Left lung (tissue), 10 donors: ENCODE data around the gene NRN1L. TPM values are rescaled to one million over a fixed set of nuclear protein-coding genes. Genes with fewer than 3 reads are reported as not detected.
A peak's percentile ranks its signal among the peaks of the same experiment; 100 is the strongest.

Source experiments
- ATAC-seq: fragments of 200-7000 bp; cut with Tn5 transposase; one replicate; pipeline ENCODE4 v1.9.1; 2020; ENCODE audit warnings: moderate library complexity
- DNase-seq, 4 donors: peaks; one replicate each; pipeline ENCODE4 v3.0.0-alpha.2; 2013 to 2020
- H3K27ac ChIP-seq, 2 donors: fragments of 200-600 bp; sonication (generic) in 1 of 2; one replicate each; pipeline versions ENCODE4 v1.5.0 to v1.8.0; 2020 to 2021
- H3K27me3 ChIP-seq, 2 donors: fragments of 200-600 bp; sonication (generic) in 1 of 2; one replicate each; pipeline versions ENCODE4 v1.5.0 to v1.8.0; 2020 to 2021
- H3K36me3 ChIP-seq, 2 donors: fragments of 200-600 bp; sonication (generic) in 1 of 2; one replicate each; pipeline versions ENCODE4 v1.5.0 to v1.8.0; 2020 to 2021
- H3K4me1 ChIP-seq, 2 donors: fragments of 200-600 bp; one replicate each; pipeline ENCODE4 v1.8.0; 2021
- H3K4me3 ChIP-seq, 2 donors: fragments of 200-600 bp; sonication (generic) in 1 of 2; one replicate each; pipeline versions ENCODE4 v1.5.0 to v1.8.0; 2020 to 2021; ENCODE audit warnings: mild to moderate bottlenecking in 1 of 2
- H3K9me3 ChIP-seq, 2 donors: fragments of 200-600 bp; sonication (generic) in 1 of 2; one replicate each; pipeline versions ENCODE4 v1.5.0 to v1.8.0; 2020 to 2021
- CTCF ChIP-seq, 2 donors: fragments of 200-600 bp; sonication (generic) in 1 of 2; IDR thresholded peaks; one replicate each; pipeline versions ENCODE4 v1.5.0 to v1.8.0; 2021; ENCODE audit warnings: antibody characterized with exemption in 2 of 2
- intact Hi-C, 2 donors: fragments of 100-400 bp; cut with DNase I; formaldehyde crosslinking; loops; one replicate each; pipeline versions ENCODE4 v1.11.2 to v1.14.2; 2022
- polyA plus RNA-seq, 6 donors: library from polyadenylated mRNA; unstranded; fragments of 120-200 nt; gene quantifications; one replicate each; pipeline ENCODE4 v1.2.1, GENCODE V29; 2013; ENCODE audit not compliant: insufficient read length in 6 of 6
- total RNA-seq, 2 donors: library from RNA; stranded (reverse); fragmentation: NEBNext Ultra II Directional; extraction: Animal tissue kit (Norgen Biotek cat#: 25700); gene quantifications; one replicate each; pipeline ENCODE4 v1.2.1, GENCODE V29; 2021
- donor health status: DM: no; HTN: yes; CAD: no.
- donor health status: DM: no; HTN: no; CAD: no.

NRN1L gene
- total and polyA plus RNA-seq, 8 donors, result 1.1 to 2.6 (median 1.9) TPM; not detected in 1

DNA sequence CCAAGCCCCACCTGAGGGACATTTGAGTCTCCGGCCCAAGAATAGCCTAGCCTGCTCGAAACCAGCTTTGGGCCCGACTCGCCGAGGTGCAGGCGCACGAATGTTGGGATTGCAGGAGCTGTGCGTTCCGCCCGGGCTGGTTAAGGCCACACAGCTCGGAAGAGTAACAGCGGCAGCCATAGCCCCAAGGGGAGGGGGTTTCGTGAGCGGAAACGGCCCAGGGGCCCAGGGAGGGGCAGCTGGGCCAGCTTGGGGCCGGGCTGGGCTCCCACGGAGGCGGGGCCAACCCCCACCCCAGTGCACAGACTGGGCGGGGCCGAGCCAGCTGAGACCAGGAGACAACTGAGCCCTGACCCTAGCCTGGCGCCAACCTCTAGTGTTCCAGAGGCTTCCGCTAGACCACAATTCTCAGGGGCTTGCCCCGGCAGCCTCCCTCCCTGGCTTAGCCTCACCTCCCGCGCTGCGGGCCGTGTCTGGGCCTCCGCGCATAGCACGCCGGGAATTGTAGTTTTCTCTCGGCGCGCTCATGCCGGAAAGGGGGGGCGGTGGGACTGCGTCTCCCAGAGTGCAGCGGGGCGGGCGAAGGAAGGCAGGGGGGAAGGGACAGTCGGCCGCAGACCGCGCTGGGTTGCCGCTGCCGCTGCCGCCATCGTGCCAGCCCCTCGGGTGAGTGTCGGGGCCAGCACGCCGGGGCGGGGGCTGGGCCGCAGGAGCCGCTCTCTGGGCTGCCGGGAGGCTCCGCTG, 38.2 kb upstream of the NRN1L start, which contains the start of gene NUTF2:
Gene NUTF2 (plus strand): TSS at position 614 of the 744 bp plus-strand sequence. CDS start 18,198 bp downstream, outside the sequence.
- Histone ChIP-seq H3K9me3 (no peaks in the 10 kb centered on the region), H3K27ac (peak within 1 kb of the TSS; percentile 95 to 96), H3K27me3 (no peaks in the 10 kb centered on the region), H3K36me3 (no peaks in the 10 kb centered on the region), H3K4me3 (peak within 1 kb of the TSS; percentile 98), H3K4me1 (peaks cover 41 to 64% of the 10 kb centered on the region in 2 donors)
- no peak for TF ChIP-seq CTCF (IDR thresholded peaks at IDR 0.05)
- peak; percentile 95 to 97 (median 97) for DNase-seq
- peak; percentile 86 for ATAC-seq
- intact Hi-C loops, result no loop called here

DNA sequence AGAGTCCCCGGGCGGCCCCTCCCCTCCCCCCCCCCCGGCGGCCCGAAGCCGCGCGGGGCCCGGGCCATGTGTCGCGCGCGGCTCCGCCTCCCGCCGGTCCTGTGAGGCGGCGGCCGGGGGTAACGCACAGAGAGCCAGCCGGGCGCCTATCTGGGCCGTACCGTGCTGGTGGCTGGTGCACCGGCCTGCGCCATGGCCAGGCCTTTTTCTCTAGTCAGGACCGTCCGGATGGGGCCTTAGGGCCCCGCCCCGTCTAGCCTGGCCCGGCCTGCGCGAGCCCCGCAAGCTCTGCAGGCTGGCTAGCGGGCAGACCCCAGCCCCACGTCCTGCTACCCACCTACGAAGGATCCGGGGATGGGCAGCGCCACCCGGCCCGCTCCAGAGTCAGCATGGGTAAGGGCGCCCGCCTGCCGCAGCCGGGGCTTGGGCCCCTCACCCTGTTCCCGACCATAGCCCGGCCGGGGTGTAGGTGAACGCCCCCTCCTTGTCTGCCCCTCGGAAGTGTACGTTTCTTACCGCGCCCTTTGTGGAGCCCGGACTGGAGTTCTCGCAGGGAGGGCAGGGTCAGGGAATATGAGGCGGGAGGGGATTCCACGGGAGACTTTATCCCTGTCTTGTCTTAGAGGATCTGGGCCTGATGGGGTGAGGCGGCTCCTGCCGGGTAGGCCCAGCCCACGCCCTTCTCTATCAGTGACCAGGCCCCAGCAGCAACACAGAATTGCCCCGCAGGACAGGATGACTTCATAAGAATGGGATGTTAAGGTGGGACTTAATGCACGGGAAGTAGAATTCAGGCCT, 37.4 kb upstream of the NRN1L start, which contains the start of gene CENPT:
Gene CENPT (minus strand): TSS at position 630 of the 798 bp plus-strand sequence. CDS start 13,834 bp downstream, outside the sequence.
- Histone ChIP-seq H3K27me3 (no peaks in the 10 kb centered on the region), H3K9me3 (no peaks in the 10 kb centered on the region), H3K4me1 (peaks cover 41 to 61% of the 10 kb centered on the region in 2 donors), H3K4me3 (peak within 1 kb of the TSS; percentile 98), H3K36me3 (peaks cover 0 to 5% of the 10 kb centered on the region in 2 donors), H3K27ac (peak within 1 kb of the TSS; percentile 95 to 96)
- TF ChIP-seq CTCF (IDR thresholded peaks at IDR 0.05), result peak in 1 of 2 donors; percentile 6
- ATAC-seq (peak; percentile 68), DNase-seq (peak in 3 of 4 donors; percentile 57 to 91 (median 58))
- intact Hi-C loops, result no loop called here

DNA sequence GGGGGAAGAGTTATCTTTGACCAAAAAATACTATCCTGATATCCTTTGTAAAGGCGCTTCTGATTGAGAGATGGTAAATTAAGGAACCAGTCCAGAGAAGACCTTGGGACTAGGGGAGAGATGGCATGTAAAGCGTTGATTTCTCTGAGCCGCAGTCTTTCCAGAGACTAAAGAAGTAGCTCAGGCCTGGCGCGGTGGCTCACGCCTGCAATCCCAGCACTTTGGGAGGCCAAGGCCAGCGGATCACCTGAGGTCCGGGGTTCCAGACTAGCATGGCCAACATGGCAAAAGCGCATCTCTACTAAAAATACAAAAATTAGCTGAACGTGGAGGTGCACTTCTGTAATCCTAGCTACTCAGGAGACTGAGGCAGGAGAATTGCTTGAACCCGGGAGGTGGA, 36.6 kb upstream of the NRN1L start:
- Histone ChIP-seq H3K27ac (peak overlapping the region in 1 of 2 donors; percentile 95), H3K4me3 (peak overlapping the region; percentile 98), H3K4me1 (peaks cover 40 to 56% of the 10 kb centered on the region in 2 donors), H3K36me3 (peaks cover 0 to 5% of the 10 kb centered on the region in 2 donors), H3K9me3 (no peaks in the 10 kb centered on the region), H3K27me3 (no peaks in the 10 kb centered on the region)
- no peak for ATAC-seq
- no peak for DNase-seq
- intact Hi-C loops, result no loop called here
- no peak for TF ChIP-seq CTCF (IDR thresholded peaks at IDR 0.05)

DNA sequence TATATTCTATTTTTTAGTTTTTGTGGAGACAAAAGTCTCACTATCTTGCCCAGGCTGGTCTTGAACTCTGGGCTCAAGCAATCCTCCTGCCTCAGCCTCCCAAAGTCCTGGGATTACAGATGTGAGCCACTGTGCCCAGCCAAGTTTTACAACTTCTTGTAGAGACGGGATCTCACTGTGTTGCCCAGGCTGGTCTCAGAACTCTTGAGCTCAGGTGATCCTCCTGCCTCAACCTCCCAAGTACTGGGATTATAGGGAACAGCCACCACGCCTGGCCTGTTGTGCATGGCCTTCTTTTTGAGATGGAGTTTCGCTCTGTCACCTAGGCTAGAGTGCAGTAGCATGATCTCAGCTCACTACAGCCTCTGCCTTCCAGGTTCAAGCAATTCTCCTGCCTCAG, 31.0 kb upstream of the NRN1L start:
- peaks cover 12 to 28% of the 10 kb centered on the region in 2 donors for H3K4me1 ChIP-seq
- no peak for ATAC-seq
- DNase-seq, result no peak
- no peaks in the 10 kb centered on the region for H3K27me3 ChIP-seq
- H3K27ac ChIP-seq, result no peak overlapping the region
- no peaks in the 10 kb centered on the region for H3K9me3 ChIP-seq
- no peak overlapping the region for H3K4me3 ChIP-seq
- H3K36me3 ChIP-seq, result peaks cover 0 to 5% of the 10 kb centered on the region in 2 donors
- intact Hi-C loops, result no loop called here
- TF ChIP-seq CTCF (IDR thresholded peaks at IDR 0.05), result no peak

- no peak for ATAC-seq
- peaks cover 12 to 31% of the 10 kb centered on the region in 2 donors for H3K4me1 ChIP-seq
- no peak overlapping the region for H3K4me3 ChIP-seq
- H3K27me3 ChIP-seq, result no peaks in the 10 kb centered on the region
- peaks cover 0 to 11% of the 10 kb centered on the region in 2 donors for H3K36me3 ChIP-seq
- no peak overlapping the region for H3K27ac ChIP-seq
- intact Hi-C loops, result no loop called here
- H3K9me3 ChIP-seq, result no peaks in the 10 kb centered on the region
- DNase-seq, result no peak
- no peak for TF ChIP-seq CTCF (IDR thresholded peaks at IDR 0.05)
These were observed 28.9 kb upstream of the NRN1L start for GRCh38 chr16:67855789-67856188.
